ENCODE data around the gene LCN9. TPM values are rescaled to one million over a fixed set of nuclear protein-coding genes. Genes with fewer than 3 reads are reported as not detected.
"Not testable (repeated sequence)": the region's sequence is repeated elsewhere in the genome, so short reads cannot be mapped to it uniquely, and the experiment has no call there.

Gene LCN9
- total and polyA plus RNA-seq, 12 donors: not detected

DNA sequence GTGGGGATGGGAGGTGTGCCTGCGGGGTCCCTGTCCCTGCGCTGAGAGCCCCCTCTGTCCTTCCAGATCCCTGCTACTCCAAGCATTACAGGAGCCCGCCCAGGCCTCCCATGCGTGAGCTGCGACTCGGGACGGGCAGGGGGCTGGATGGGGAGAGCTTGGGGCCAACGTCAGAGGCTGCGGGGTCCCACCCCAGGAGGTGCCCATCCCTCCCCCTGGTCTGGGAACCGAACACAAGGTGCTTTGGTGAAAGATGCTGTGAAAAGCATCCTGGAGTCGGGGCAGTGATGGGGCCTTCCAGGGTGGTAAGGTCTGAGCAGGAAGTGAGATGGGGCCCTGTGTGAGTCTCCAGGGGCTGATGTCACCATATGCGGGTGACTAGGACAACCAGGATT is 2.7 kb downstream of the LCN9 start:
- Histone ChIP-seq H3K4me1 (replicated peaks in 1 of 2) (no peaks in the 10 kb centered on the region), H3K27me3 (no peaks in the 10 kb centered on the region), H3K9me3 (replicated peaks in 1 of 3) (no peaks in the 10 kb centered on the region), H3K4me3 (no peak overlapping the region), H3K27ac (no peak overlapping the region), H3K36me3 (replicated peaks in 1 of 2) (no peaks in the 10 kb centered on the region)
- WGBS, 4 donors: 69 to 82% (median 73%) methylated on average over 9 to 12 of the region's 12 CpGs
- intact Hi-C loops (cut with DNase I): no loop called here
- TF ChIP-seq, protein P1, sequence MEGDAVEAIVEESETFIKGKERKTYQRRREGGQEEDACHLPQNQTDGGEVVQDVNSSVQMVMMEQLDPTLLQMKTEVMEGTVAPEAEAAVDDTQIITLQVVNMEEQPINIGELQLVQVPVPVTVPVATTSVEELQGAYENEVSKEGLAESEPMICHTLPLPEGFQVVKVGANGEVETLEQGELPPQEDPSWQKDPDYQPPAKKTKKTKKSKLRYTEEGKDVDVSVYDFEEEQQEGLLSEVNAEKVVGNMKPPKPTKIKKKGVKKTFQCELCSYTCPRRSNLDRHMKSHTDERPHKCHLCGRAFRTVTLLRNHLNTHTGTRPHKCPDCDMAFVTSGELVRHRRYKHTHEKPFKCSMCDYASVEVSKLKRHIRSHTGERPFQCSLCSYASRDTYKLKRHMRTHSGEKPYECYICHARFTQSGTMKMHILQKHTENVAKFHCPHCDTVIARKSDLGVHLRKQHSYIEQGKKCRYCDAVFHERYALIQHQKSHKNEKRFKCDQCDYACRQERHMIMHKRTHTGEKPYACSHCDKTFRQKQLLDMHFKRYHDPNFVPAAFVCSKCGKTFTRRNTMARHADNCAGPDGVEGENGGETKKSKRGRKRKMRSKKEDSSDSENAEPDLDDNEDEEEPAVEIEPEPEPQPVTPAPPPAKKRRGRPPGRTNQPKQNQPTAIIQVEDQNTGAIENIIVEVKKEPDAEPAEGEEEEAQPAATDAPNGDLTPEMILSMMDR (IDR thresholded peaks at IDR 0.05): no peak
- no peak for TF ChIP-seq POLR2A (IDR thresholded peaks at IDR 0.05)
- no peak for DNase-seq

DNA sequence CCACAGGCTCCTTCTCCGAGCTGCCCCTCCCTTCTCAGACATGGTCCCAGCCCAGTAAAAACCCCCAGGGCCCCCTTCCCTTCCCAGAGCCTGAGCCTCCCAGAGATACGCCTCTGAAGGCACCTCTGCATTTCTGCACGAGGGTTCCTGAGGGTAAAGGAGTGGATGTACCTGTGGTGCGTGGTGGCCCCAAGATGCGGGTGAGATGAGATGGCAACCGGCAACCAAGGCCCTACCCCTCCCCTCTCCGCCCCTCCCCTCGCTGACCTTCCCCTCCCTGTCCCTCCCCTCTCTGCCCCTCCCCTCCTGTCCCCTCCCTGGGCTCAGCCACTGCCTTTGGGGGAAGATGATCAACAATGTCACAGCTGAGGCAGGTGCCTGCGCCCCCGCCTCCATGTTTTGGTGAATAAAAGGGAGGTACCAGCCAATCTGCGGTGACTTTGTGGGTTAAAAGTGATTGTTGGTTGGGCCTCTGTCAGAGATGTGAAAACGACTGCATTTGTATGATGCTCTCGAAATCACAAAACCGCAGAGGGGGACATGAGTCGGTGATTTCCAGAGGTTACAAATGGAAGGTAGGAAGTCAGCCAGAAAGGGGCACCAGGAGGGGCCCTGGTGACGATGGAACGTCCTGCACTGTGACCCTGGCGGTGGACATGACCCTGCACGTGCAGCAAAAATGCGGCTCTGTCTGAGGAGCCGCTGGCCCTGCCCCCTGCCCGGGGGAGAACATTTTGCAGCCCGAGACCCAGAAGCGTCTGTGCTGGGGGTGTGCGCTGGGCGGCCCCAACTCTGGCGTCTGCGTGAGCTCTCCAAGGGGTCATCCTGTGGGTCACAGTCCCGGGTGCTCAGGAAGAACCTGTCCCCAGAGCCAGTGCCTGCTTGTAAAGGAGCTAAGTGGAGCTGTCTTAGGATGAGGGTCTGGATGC is 3.7 kb downstream of the LCN9 start:
- Histone ChIP-seq H3K4me1 (replicated peaks in 1 of 2) (no peaks in the 10 kb centered on the region), H3K4me3 (no peak overlapping the region), H3K9me3 (replicated peaks in 1 of 3) (no peaks in the 10 kb centered on the region), H3K27ac (no peak overlapping the region), H3K27me3 (no peaks in the 10 kb centered on the region), H3K36me3 (replicated peaks in 1 of 2) (no peaks in the 10 kb centered on the region)
- no peak for DNase-seq
- 59 to 71% (median 62%) methylated on average over 16 to 29 of the region's 29 CpGs for WGBS, 4 donors
- intact Hi-C loops (cut with DNase I): no loop called here
- TF ChIP-seq, protein P1 (IDR thresholded peaks at IDR 0.05): no peak
- TF ChIP-seq POLR2A (IDR thresholded peaks at IDR 0.05): no peak

DNA sequence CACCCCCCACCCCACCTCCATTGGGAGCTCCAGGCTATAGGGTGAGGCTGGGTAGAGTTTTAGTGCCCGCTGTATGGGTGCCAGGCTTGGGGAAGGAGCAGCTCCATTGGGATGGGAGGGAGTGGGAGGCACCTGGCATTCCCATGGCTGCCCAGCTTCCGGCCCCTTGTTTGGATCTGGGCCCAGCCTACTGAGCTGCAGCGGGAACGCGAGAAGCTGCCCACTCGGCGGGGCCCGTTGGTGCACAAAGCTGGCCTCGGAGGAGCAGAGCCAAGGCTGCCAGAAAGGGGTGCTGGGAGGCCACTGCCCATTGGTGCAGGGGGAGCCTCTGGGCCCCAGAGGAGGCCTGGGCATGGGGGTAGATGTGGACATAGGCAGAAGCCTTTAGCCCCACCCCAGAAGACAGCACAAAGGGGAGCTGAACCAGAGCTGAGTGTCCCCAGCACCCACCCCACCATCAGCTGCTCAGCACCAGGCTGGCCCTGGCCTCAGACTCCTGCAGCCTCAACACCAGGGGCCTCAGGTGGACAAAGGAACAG is 4.4 kb downstream of the LCN9 start:
- no peak for DNase-seq

DNA sequence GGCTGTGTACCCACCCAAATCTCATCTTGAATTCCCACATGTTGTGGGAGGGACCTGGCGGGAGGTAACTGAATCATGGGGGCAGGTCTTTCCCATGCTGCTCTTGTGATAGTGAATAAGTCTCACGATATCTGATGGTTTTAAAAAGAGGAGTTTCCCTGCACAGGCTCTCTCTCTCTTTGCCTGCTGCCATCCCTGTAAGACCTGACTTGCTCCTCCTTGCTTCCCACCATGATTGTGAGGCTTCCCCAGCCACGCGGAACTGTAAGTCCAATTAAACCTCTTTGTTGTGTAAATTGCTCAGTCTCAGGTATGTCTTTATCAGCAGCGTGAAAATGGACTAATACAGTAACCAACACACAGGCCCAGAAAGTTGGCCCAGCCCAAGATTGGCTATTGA is 5.9 kb downstream of the LCN9 start:
- WGBS, 4 donors: 81 to 89% (median 84%) methylated on average over 5 of the region's 5 CpGs
- DNase-seq; H3K36me3 ChIP-seq (replicated peaks in 1 of 2); H3K9me3 ChIP-seq (replicated peaks in 1 of 3); H3K4me3 ChIP-seq; H3K4me1 ChIP-seq (replicated peaks in 1 of 2); intact Hi-C loops (cut with DNase I); H3K27me3 ChIP-seq; H3K27ac ChIP-seq: not testable (repeated sequence)

More for the DNA sequence above, 4.4 kb downstream of the LCN9 start:
- Histone ChIP-seq H3K27ac (no peak overlapping the region), H3K36me3 (replicated peaks in 1 of 2) (no peaks in the 10 kb centered on the region), H3K9me3 (replicated peaks in 1 of 3) (no peaks in the 10 kb centered on the region), H3K27me3 (no peaks in the 10 kb centered on the region), H3K4me1 (replicated peaks in 1 of 2) (no peaks in the 10 kb centered on the region), H3K4me3 (no peak overlapping the region)
- TF ChIP-seq POLR2A (IDR thresholded peaks at IDR 0.05): no peak
- TF ChIP-seq, protein P1 (IDR thresholded peaks at IDR 0.05): no peak
- 74 to 100% (median 87%) methylated on average over 1 to 9 of the region's 9 CpGs for WGBS, 4 donors
- intact Hi-C loops (cut with DNase I): no loop called here

All from adrenal gland (tissue), 12 donors.